ENCODE results near the gene SBK2.

SBK2 gene

DNA sequence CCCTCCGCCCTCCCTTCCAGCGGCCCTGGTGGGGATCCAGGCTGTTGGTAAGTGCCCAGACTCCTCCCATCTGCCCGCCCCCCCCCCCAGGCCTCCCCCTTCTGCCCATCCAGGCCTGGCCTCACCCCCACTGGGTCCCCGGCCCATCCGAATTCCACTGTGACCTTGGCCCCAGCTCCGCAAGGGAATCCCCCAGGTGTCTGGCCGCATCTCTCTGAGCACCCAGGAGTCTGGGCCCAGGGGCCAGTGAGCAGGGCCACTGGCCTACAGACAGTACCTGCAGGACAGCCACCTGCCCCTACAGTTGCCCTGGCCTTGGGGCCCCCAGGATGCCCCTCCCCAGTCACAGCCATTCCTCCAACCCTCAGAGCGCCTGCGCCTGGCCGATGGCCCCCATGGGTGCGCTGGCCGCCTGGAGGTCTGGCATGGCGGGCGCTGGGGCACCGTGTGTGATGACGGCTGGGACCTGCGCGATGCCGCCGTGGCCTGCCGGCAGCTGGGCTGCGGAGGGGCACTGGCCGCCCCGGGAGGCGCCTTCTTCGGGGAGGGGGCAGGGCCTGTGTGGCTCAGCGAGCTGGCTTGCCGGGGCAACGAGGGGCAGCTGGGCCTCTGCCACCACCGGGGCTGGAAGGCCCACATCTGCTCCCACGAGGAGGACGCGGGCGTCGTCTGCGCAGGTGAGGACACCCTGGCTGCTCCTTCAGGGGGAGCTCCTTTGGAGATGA is 47.8 kb downstream of the SBK2 start:
- H3K4me1 Mint-ChIP-seq, result peaks cover 6% of the 10 kb centered on the region
- H3K36me3 Mint-ChIP-seq, result no peaks in the 10 kb centered on the region

GRCh38 chr19:55487924-55488687 is 48.8 kb downstream of the SBK2 start, which contains the start of gene SSC5D:
Gene SSC5D (plus strand): TSS chr19:55488436. CDS start chr19:55488590, 154 bp downstream.
- Mint-ChIP-seq H3K4me3 (peak within 1 kb of the TSS; percentile 20), H3K27ac (no peak within 1 kb of the TSS), H3K9me3 (no peaks in the 10 kb centered on the region), H3K36me3 (no peaks in the 10 kb centered on the region), H3K27me3 (peaks cover 1% of the 10 kb centered on the region), H3K4me1 (peaks cover 6% of the 10 kb centered on the region)

More for the DNA sequence above, 47.8 kb downstream of the SBK2 start:
- peaks cover 1% of the 10 kb centered on the region for H3K27me3 Mint-ChIP-seq
- H3K27ac Mint-ChIP-seq, result no peak overlapping the region
- no peaks in the 10 kb centered on the region for H3K9me3 Mint-ChIP-seq
- no peak overlapping the region for H3K4me3 Mint-ChIP-seq

- H3K27me3 Mint-ChIP-seq, result peaks cover 1% of the 10 kb centered on the region
- peaks cover 6% of the 10 kb centered on the region for H3K4me1 Mint-ChIP-seq
- H3K27ac Mint-ChIP-seq, result peak overlapping the region; percentile 51
- H3K4me3 Mint-ChIP-seq, result peak overlapping the region; percentile 20
- no peaks in the 10 kb centered on the region for H3K9me3 Mint-ChIP-seq
- H3K36me3 Mint-ChIP-seq, result no peaks in the 10 kb centered on the region
Measured at GRCh38 chr19:55486971-55487923, 49.7 kb downstream of the SBK2 start.

- Mint-ChIP-seq H3K9me3 (no peaks in the 10 kb centered on the region), H3K27me3 (no peaks in the 10 kb centered on the region), H3K36me3 (no peaks in the 10 kb centered on the region), H3K4me1 (peaks cover 6% of the 10 kb centered on the region), H3K4me3 (peak overlapping the region; percentile 75), H3K27ac (peak overlapping the region; percentile 53)
Measured at GRCh38 chr19:55486043-55486970, 50.6 kb downstream of the SBK2 start.

GRCh38 chr19:55485439-55486011 is 51.4 kb downstream of the SBK2 start:
- H3K9me3 Mint-ChIP-seq, result no peaks in the 10 kb centered on the region
- no peaks in the 10 kb centered on the region for H3K27me3 Mint-ChIP-seq
- H3K4me1 Mint-ChIP-seq, result peaks cover 6% of the 10 kb centered on the region
- H3K27ac Mint-ChIP-seq, result no peak overlapping the region
- no peaks in the 10 kb centered on the region for H3K36me3 Mint-ChIP-seq
- H3K4me3 Mint-ChIP-seq, result peak overlapping the region; percentile 75

DNA sequence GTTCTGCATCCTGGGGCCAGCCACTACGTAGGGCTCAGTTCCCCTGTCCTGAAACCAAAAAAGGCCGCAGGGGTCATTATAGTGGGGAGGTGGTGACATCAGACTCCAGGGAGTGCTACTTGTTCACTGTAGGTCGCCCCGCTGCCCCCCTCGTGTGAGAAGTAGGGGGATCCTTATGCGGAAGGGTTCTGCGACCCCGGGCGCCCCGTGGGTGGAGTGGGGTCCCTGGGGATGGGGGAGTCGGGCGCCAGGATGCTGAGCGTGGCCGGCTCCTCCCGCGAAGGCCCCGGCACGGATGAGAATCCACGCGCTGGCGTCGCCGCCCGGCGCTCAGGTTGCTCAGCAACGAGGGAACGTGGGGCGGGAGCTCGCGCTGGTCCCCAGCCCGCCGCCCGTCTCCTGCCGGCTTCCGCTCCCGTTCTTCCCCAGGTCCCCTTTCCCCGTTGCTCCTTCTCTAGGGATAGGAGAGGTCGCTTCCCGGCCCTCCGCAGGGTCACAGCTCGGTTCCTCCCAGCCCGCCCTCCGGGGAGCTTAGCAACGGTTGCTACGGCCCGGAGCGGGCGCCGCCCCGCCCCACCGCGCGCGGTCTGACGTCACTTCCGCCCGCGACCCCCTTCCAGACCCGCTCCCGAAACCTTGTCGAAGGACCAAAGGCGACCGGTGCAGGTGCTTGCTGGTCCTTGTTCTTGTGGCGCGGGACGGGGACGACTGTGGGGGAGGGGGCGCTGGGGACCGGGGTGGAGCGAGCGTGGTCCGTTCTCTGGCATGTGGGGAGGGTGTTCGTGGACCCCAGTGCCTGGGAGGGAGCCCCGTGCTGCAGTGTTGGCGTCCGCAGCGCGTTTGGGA is 52.1 kb downstream of the SBK2 start, which contains the start of gene NAT14:
TSS of gene NAT14 (plus strand) at position 596 of the 846 bp plus-strand sequence. CDS start 521 bp downstream, outside the sequence.
- Mint-ChIP-seq H3K9me3 (no peaks in the 10 kb centered on the region), H3K27ac (no peak within 1 kb of the TSS), H3K4me3 (peak within 1 kb of the TSS; percentile 75), H3K4me1 (peaks cover 8% of the 10 kb centered on the region), H3K27me3 (no peaks in the 10 kb centered on the region), H3K36me3 (peaks cover 2% of the 10 kb centered on the region)

GRCh38 chr19:55483706-55484592 is 53.0 kb downstream of the SBK2 start:
- Mint-ChIP-seq H3K4me1 (peaks cover 17% of the 10 kb centered on the region), H3K27ac (no peak overlapping the region), H3K36me3 (peaks cover 5% of the 10 kb centered on the region), H3K4me3 (peak overlapping the region; percentile 60), H3K9me3 (no peaks in the 10 kb centered on the region), H3K27me3 (no peaks in the 10 kb centered on the region)

DNA sequence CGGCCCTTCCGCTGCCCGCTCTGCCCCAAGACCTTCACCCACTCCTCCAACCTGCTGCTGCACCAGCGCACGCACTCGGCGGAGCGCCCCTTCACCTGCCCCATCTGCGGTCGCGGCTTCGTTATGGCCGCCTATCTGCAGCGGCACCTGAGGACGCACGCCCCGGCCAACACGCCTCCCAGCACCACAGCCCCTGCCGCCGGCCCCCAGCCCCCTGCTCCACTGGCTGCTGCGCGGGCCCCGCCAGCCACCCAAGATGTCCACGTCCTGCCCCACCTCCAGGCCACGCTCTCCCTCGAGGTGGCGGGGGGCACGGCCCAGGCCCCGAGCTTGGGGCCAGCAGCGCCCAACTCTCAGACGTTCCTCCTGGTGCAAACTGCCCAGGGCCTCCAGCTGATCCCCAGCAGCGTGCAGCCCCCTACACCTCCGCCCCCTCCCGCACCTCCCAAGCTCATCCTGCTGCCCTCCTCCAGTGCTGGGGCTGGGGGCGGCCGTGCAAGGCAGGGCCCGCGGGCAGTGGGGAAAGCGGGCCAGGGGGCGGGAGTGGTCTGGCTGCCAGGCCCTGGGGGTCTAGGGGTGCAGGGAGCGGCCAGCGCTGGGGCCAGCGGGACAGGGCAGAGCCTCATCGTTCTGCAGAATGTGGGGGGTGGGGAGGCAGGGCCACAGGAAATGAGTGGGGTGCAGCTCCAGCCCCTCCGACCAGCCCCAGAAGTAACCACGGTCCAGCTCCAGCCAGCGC is 53.8 kb downstream of the SBK2 start:
- Mint-ChIP-seq H3K27ac (no peak overlapping the region), H3K4me3 (peak overlapping the region; percentile 15), H3K27me3 (no peaks in the 10 kb centered on the region), H3K9me3 (no peaks in the 10 kb centered on the region), H3K36me3 (peaks cover 5% of the 10 kb centered on the region), H3K4me1 (peaks cover 23% of the 10 kb centered on the region)

DNA sequence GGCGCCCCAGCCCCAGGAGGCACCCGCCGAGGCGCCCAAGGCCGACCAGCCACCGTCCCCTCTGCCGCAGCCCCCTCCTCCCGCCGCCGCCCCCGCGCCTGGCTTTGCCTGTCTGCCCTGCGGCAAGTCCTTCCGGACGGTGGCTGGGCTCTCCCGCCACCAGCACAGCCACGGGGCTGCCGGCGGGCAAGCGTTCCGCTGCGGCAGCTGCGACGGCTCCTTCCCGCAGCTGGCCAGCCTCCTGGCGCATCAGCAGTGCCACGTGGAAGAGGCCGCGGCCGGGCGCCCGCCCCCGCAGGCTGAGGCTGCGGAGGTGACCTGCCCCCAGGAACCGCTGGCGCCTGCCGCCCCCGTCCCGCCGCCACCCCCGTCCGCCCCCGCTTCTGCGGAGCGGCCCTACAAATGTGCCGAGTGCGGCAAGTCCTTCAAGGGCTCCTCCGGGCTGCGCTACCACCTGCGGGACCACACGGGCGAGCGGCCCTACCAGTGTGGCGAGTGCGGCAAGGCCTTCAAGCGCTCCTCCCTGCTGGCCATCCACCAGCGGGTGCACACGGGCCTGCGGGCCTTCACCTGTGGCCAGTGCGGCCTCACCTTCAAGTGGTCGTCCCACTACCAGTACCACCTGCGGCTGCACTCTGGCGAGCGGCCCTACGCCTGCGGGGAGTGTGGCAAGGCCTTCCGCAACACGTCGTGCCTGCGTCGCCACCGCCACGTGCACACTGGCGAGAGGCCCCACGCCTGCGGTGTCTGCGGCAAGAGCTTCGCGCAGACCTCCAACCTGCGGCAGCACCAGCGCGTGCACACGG is 54.6 kb downstream of the SBK2 start:
- Mint-ChIP-seq H3K4me3 (no peak overlapping the region), H3K27ac (no peak overlapping the region), H3K4me1 (peaks cover 27% of the 10 kb centered on the region), H3K36me3 (peaks cover 5% of the 10 kb centered on the region), H3K27me3 (no peaks in the 10 kb centered on the region), H3K9me3 (no peaks in the 10 kb centered on the region)

DNA sequence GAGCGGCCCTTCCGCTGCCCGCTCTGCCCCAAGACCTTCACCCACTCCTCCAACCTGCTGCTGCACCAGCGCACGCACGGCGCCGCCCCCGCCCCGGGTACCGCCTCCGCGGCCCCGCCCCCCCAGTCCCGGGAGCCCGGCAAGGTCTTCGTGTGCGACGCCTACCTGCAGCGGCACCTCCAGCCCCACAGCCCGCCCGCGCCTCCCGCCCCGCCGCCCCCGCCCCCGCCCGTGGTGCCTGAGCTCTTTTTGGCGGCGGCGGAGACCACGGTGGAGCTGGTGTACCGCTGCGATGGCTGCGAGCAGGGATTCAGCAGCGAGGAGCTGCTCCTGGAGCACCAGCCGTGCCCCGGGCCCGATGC is 55.2 kb downstream of the SBK2 start:
- H3K9me3 Mint-ChIP-seq, result no peaks in the 10 kb centered on the region
- no peaks in the 10 kb centered on the region for H3K27me3 Mint-ChIP-seq
- H3K4me3 Mint-ChIP-seq, result no peak overlapping the region
- peaks cover 28% of the 10 kb centered on the region for H3K4me1 Mint-ChIP-seq
- H3K36me3 Mint-ChIP-seq, result peaks cover 5% of the 10 kb centered on the region
- H3K27ac Mint-ChIP-seq, result no peak overlapping the region

DNA sequence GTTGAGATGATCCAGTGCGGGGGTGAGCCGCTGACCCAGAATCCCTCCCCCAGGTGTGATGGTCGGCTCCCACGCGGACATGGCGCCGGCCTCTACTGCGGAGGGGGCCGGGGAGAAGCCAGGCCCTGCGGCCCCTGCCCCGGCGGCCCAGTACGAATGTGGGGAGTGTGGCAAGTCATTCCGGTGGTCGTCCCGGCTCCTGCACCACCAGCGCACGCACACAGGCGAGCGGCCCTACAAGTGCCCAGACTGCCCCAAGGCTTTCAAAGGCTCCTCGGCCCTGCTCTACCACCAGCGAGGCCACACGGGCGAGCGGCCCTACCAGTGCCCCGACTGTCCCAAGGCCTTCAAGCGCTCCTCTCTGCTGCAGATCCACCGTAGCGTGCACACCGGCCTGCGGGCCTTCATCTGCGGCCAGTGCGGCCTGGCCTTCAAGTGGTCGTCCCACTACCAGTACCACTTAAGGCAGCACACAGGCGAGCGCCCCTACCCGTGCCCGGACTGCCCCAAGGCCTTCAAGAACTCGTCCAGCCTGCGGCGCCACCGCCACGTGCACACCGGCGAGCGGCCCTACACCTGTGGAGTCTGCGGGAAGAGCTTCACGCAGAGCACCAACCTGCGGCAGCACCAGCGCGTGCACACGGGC is 55.7 kb downstream of the SBK2 start:
- Mint-ChIP-seq H3K9me3 (no peaks in the 10 kb centered on the region), H3K27me3 (no peaks in the 10 kb centered on the region), H3K27ac (no peak overlapping the region), H3K36me3 (peaks cover 5% of the 10 kb centered on the region), H3K4me3 (no peak overlapping the region), H3K4me1 (peaks cover 28% of the 10 kb centered on the region)
